NCI-H446 (cell line): ENCODE results near the gene ETS1.

Experiments
- DNase-seq, 2 experiments: peaks; one replicate each; lab custom pipeline; 2025; lab: John Stamatoyannopoulos, UW

ETS1 gene

GRCh38 chr11:128501632-128502549 is 85.5 kb downstream of the ETS1 start:
- no peak for DNase-seq

- no peak for DNase-seq
Measured at GRCh38 chr11:128501008-128501407, 86.3 kb downstream of the ETS1 start.

- DNase-seq: no peak
Measured at GRCh38 chr11:128500493-128500892, 86.9 kb downstream of the ETS1 start.

DNA sequence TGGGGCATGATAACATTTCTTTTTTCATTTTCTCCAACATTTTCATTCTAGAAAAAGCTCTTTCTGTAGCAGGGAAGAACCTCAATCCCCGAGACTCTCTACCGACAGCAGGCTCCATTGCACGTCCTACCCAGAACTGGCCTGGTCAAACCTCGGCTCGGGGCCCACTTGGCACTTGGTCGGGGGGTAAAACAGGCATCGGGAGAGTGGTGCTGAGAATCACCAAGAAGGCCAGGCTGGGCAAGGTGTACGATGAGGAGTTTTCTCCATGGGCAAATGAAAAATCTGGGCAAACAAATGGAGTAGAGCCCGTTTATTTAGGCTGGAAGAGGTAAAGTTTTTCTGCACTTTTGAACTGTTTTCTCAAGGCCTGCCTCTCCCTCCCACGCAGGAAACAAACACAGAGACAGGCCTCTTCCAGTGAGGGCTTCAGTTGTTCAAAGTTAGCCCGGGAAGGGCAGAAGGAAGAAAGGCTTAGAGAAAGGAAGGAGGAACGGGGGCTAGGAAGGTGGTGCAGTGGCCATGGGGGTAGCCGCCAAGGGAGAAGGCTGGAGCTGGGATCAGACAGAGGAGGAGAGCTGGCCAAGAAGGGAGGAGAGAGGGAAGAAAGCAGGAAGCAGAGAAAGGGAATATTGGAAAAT is 87.6 kb downstream of the ETS1 start:
- no peak for DNase-seq

DNA sequence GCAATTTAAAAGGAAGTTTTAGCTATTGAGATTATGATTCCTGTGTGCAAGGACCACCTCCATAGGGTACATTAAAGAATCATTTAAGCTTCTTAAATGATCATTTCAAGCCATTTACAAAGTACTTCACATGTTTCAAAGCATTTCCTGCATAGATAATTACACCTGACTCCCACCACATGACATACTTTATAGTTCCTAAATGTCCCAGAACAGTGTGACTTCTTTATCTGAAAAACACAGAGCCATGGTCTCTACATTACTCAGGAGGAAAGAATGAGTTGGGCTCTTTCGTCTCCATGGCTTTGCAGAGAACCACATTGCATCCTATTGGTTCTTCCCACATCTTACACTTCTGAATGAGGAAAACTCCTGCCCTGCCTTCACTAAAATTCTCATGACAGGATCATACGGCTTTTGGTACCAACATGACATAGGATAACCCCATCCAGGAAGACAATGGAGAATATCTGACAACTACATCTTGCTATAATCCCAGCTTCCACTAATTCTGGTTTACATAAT is 88.6 kb downstream of the ETS1 start:
- DNase-seq: no peak

GRCh38 chr11:128497776-128498095 is 89.6 kb downstream of the ETS1 start:
- DNase-seq: no peak

GRCh38 chr11:128497061-128497775 is 90.1 kb downstream of the ETS1 start:
- no peak for DNase-seq

- DNase-seq: no peak
Measured at GRCh38 chr11:128496692-128497060, 90.7 kb downstream of the ETS1 start.

- no peak for DNase-seq
Measured at GRCh38 chr11:128496249-128496648, 91.1 kb downstream of the ETS1 start.

- DNase-seq: no peak
Measured at GRCh38 chr11:128494418-128495332, 92.7 kb downstream of the ETS1 start.

DNA sequence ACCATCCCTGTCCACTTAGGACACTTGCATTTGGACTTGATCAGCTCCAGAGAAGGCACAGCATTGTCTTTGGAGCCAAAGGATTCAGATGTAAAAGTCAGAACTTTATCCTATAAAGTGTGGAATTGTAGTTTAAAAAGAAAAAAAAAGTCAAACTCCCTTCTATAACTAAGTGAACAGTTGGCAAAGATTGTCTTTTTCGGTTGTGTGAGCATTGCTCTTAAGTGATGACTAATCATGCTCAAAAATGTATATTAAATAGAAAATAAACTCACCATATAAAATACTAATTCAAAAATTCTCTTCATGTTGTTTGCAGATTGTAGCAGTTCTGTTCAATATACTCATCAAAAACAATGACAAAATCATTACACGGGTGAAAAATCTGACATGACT is 93.8 kb downstream of the ETS1 start:
- DNase-seq: no peak

DNA sequence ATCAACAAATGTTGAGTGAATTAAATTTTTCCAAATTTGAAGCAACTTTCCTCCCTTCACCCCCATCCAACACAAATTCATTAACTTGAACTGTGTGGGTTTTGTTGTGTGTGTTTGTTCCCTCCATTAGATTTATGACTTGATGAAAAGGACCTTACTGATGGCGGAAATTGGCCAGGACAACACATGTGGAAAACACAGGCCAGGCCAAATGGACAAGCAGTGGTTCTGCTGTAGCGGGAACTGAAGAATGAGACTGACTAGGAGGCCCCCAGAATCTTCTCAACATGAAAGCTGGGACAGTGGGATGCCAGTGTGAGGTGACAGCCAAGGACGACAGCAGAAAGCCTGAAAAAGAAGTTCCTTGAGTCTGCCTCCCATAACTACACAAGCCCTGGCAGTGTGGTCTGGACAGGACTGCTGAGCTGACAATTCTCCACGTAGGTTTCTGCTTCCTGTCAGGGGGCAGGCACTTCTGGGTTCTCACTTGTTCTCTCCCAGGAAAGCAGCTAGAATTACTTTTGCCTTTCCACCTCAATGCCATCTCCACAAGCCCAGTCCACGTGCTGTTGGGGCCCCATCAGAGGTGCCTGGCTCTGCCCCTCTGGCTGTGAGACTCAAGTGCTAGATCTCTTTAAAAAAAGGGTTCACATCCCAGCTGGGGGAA is 94.3 kb downstream of the ETS1 start:
- no peak for DNase-seq

- DNase-seq: no peak
Measured at GRCh38 chr11:128492461-128492860, 94.9 kb downstream of the ETS1 start.

DNA sequence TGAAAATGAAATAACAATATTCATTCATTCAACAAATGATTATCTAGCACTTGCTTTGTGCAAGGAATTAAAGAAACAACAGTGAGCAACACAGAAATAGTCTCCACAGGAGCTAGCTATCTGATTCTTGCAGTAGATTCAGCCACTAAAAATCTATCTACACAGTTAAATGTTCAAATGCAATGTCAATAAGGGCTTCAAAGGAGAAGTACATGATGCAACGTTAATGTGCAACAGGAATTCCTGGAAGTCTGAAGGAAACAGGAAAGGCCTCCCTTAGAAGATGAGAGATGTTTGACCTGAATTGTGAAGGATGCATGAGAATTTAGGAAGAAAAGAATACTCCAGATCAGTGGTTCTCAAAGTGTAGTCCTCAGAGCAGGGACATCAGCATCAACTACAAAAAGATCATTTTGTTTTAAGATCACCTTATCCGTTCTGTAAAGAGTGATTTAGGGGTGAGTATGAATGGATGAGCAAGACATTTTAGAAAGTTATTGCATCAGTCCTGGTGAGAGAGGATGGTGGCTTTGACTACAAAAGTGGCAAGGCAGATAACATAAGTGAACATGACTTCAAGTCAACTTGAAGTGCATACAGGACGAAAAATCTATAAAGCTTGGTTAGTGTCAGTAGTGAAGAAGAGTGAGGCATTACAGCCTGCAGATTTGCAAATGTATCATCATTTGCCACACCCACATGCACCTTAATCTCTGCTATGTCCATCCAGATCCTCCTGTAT is 96.0 kb downstream of the ETS1 start:
- DNase-seq: no peak

- no peak for DNase-seq
Measured at GRCh38 chr11:128490092-128490491, 97.3 kb downstream of the ETS1 start.

DNA sequence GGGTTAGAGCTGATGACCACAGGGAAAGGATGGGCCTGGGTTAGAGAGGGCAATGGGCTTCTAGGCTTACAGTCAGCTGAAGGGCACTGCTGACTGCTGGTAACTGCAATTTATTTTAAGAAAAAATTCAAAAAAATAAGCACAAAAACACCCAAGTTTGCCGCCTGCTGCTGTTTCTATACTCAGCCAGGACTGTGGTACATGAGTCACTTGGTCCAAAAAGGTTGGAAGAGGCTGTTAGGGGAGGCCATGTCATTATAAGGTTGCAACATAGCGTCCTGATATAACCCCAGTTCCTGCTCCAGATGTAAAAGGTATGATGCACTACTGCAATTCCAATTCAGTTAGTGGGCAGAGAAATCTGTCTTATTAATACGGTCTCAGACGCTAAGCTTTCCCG is 98.9 kb downstream of the ETS1 start:
- DNase-seq: no peak

GRCh38 chr11:128487978-128488377 is 99.4 kb downstream of the ETS1 start:
- no peak for DNase-seq

GRCh38 chr11:128484172-128484571 is 103.2 kb downstream of the ETS1 start:
- DNase-seq: no peak

DNA sequence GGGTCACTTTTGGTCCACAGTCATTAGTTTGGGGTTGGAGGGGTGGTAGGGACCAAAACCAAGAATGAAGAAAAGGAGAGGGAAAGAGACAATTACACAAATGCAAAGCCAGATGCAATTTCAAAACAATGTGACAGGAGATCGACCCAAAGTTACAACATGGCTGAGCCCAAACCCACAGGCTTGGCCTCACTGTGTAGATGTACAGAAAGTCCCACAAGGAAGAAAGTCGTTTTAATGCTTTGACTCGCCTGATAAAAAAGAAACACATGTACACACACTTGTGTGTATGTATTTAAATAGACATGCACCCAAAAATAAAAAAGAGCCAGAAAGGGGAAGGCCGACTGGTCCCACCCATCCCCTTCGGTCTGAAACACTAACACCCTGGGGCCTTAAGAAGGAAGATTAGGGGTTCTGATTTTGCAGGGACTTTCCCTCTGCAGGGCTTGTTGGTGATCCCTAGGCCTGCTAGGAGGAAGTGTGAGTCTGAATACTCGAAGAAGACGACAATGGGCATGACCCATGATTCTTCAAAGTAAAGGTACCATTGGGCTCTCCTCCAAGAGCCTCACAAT is 104.1 kb downstream of the ETS1 start:
- DNase-seq: no peak
